ENCODE results near the gene CRYBB3. TPM values are rescaled to one million over a fixed set of nuclear protein-coding genes. Genes with fewer than 3 reads are reported as not detected.

Gene CRYBB3
- total RNA-seq, 1 experiment from 2014 or later, result 0.39 TPM

- Histone ChIP-seq H2BK20ac (ENCODE audit: low read depth, low read length, poor library complexity, severe bottlenecking) (no peak overlapping the region), H3K23ac (ENCODE audit: insufficient read length, low read depth, low read length) (no peak overlapping the region), H3K4me2 (ENCODE audit: insufficient read depth, insufficient read length, low read length) (no peak overlapping the region), H3K27ac (ENCODE audit: insufficient read length, low read depth, low read length) (no peak overlapping the region), H3T11ph (ENCODE audit: low read length) (no peak overlapping the region), H4K91ac (ENCODE audit: insufficient read length, low read depth, low read length) (no peak overlapping the region), H2BK12ac (ENCODE audit: insufficient read length, low read depth, low read length) (no peak overlapping the region), H2AFZ (ENCODE audit: low read length) (no peak overlapping the region), H3K27me3 (ENCODE audit: insufficient read depth, low read length) (no peaks in the 10 kb centered on the region), H4K8ac (replicated peaks; ENCODE audit: insufficient read length, low read depth, low read length) (no peak overlapping the region), H3K14ac (ENCODE audit: insufficient read depth, low read length) (no peak overlapping the region), H2AK5ac (ENCODE audit: insufficient read length, low read length) (no peak overlapping the region), H3K23me2 (ENCODE audit: insufficient read length, low read depth, low read length, poor library complexity, severe bottlenecking) (no peaks in the 10 kb centered on the region), H3K56ac (ENCODE audit: insufficient read length, low read depth, low read length) (no peak overlapping the region), H3K4ac (ENCODE audit: low read depth, low read length) (no peak overlapping the region), H4K20me1 (ENCODE audit: control insufficient read depth, insufficient read depth, insufficient read length) (no peaks in the 10 kb centered on the region), H3K9me3 (ENCODE audit: control insufficient read depth, low read depth, low read length) (no peaks in the 10 kb centered on the region), H3K79me2 (ENCODE audit: insufficient read depth, low read length) (no peaks in the 10 kb centered on the region), H3K79me1 (ENCODE audit: insufficient read depth, low read depth, low read length, poor library complexity, severe bottlenecking) (no peaks in the 10 kb centered on the region), H3K9ac (ENCODE audit: extremely low read depth, insufficient read length, low read length) (no peak overlapping the region), H2BK5ac (ENCODE audit: insufficient read length, low read length) (no peak overlapping the region), H2BK15ac (ENCODE audit: low read depth, low read length) (no peak overlapping the region), H2BK120ac (ENCODE audit: low read depth, low read length, poor library complexity, severe bottlenecking) (no peak overlapping the region), H3K4me1 (ENCODE audit: insufficient read depth, low read length) (no peaks in the 10 kb centered on the region), H3K18ac (ENCODE audit: insufficient read length, low read depth, low read length) (no peak overlapping the region), H4K5ac (ENCODE audit: insufficient read length, low read depth, low read length) (no peak overlapping the region)
- no peak overlapping the region for H3K27ac Mint-ChIP-seq
- no peak overlapping the region for H3K4me3 Mint-ChIP-seq
- no CpG with 5 or more reads among the region's 30 CpGs for WGBS (ENCODE audit: extremely low coverage, insufficient read length, low lambda C conversion rate)
- peaks cover 23% of the 10 kb centered on the region for H3K27me3 Mint-ChIP-seq (ENCODE audit: low read depth)
- H3K9me3 Mint-ChIP-seq, result no peaks in the 10 kb centered on the region
- H3K4me1 Mint-ChIP-seq, result peaks cover 0 to 3% of the 10 kb centered on the region in 2 experiments; a peak in 2 of 4 replicates
- DNase-seq, result peak; percentile 91
- no peaks in the 10 kb centered on the region for H3K36me3 Mint-ChIP-seq (ENCODE audit: insufficient read depth in 1 of 3, low read depth in 3 of 3)
- peak; percentile 88 for TF ChIP-seq CTCF (conservative IDR thresholded peaks at IDR 0.05)
These were observed 36.1 kb downstream of the CRYBB3 start for GRCh38 chr22:25235547-25236290.

Data from H9 (cell line).